GM19193 (cell line): ENCODE data around the gene PLP2.
A peak's percentile ranks its signal among the peaks of the same experiment; 100 is the strongest.

ENCODE experiments used
- POLR2A ChIP-seq: IDR thresholded peaks from 4 replicates; pipeline ENCODE4 v1.6.1; 2011; ENCODE audit not compliant: insufficient read depth, insufficient read length; ENCODE audit errors: extremely low read depth

Gene PLP2

DNA sequence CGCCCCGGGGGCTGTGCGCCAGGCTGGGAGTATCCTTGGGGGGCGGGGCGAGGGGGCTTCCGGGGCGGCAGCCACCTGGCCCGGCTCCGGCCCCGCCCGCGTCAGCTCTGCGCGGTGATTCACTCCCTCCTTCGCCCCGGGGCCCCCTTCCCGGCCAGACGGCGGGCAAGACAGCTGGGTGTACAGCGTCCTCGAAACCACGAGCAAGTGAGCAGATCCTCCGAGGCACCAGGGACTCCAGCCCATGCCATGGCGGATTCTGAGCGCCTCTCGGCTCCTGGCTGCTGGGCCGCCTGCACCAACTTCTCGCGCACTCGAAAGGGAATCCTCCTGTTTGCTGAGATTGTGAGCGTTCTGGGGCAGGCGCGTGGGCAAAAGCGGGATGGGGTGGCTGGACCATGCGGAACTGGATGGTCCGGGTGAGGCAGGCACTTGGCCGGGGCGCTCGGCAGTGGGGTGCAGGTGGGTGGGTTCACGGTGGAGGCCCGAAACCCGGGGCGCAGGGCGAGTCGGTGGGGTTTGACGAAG, at the start of gene PLP2:
Gene PLP2 (plus strand): TSS at position 147 of the 528 bp plus-strand sequence. CDS start 103 bp downstream, at position 250.
- TF ChIP-seq POLR2A = peak; percentile 58

GRCh38 chrX:49122499-49122898, 49.2 kb upstream of the PLP2 start:
- TF ChIP-seq POLR2A = no peak

GRCh38 chrX:49129427-49129826, 42.3 kb upstream of the PLP2 start:
- TF ChIP-seq POLR2A = no peak

DNA sequence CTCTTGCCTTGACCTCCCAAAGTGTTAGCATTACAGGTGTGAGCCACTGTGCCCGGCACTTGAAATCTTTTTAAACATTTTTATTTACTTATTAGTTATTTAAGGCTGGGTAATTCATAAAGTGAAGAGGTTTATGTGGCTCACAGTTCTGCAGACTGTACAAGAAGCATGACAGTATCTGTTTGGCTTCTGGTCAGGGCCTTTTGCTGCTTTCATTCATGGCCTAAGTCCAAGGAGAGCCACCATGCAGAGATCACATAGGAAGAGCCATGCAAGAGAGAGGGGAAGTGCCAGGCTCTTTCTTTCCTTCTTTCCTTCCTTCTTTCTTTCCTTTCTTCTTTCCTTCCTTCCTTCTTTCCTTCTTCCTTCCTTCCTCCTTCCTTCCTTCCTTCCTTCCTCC, 37.9 kb upstream of the PLP2 start:
- no peak for TF ChIP-seq POLR2A

DNA sequence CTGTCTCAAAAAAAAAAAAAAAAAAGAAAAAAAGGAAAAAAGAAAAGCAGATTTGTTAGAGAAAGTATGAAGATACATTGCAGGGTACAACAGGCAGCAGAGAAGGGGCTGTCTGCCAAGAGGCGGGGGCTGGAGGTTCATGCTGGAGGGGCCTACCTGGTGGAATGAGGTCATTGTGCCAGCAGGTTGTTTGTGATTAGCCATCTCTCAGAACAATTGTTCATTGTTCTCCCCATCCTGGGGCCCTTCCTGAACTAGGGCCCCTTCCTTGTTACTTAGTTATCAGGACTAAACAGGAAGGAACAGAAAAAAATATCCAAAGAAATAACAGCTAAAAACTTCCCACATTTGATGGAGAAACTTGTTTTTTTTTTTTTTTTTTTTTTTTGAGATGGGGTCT, 34.2 kb upstream of the PLP2 start:
- TF ChIP-seq POLR2A = no peak

DNA sequence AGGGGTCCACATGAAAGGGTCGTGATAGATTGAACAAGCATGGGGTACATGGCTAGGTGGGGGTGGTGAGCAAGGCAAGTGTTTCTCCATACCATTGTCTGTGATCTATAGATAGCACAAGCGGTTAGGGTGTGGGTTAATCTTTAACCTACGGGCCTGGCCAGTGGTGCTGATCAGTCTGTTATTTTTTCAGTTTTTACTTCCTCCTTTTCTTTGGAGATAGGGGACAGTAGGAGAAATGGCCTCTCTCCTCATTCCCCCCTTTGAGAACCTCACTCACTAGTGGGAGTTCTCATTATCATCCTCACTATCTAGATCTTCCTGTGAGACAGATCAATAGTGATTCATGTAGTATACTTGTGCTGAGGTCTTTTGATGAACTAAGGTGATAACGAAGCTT, 32.0 kb upstream of the PLP2 start:
- TF ChIP-seq POLR2A = no peak

GRCh38 chrX:49147282-49147681, 24.4 kb upstream of the PLP2 start:
- no peak for TF ChIP-seq POLR2A

DNA sequence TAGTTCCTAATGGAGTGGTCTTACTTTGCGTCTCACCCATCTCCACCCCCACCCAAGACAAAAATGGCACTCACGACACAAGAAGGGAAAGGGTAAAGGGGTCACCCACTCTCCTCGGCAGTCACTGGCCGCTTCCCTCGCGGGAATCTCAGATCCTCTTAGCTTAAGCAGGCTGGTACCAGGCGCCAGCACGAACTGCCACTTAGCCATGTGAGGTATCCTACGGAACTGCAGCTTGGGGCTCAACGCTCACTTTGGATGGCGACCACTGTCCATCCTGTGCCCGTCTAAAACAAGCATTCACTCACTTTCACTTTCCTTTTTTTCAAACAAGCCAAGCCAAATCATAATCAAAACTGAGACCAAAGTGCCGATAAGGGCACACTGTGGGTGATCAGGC, 23.8 kb upstream of the PLP2 start:
- TF ChIP-seq POLR2A = no peak

DNA sequence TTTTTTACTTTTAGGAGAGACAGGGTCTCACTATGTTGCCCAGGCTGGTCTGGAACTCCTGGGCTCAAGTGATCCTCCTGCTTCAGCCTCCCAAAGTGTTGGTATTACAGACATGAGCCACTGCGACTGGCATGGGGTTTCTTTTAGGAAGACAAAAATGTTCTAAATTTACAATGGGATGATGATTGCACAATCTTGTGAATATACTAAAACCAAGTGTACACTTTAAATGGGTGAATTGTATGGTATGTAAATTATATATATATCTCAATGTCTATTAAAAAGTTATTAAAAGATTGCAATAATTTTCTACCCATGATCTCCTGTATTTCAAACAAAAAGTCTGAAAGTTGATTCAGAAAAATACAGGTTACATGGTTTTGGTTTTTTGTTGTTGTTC, 18.2 kb upstream of the PLP2 start:
- no peak for TF ChIP-seq POLR2A

- TF ChIP-seq POLR2A = no peak
Measured at GRCh38 chrX:49155243-49155899, 16.3 kb upstream of the PLP2 start.

DNA sequence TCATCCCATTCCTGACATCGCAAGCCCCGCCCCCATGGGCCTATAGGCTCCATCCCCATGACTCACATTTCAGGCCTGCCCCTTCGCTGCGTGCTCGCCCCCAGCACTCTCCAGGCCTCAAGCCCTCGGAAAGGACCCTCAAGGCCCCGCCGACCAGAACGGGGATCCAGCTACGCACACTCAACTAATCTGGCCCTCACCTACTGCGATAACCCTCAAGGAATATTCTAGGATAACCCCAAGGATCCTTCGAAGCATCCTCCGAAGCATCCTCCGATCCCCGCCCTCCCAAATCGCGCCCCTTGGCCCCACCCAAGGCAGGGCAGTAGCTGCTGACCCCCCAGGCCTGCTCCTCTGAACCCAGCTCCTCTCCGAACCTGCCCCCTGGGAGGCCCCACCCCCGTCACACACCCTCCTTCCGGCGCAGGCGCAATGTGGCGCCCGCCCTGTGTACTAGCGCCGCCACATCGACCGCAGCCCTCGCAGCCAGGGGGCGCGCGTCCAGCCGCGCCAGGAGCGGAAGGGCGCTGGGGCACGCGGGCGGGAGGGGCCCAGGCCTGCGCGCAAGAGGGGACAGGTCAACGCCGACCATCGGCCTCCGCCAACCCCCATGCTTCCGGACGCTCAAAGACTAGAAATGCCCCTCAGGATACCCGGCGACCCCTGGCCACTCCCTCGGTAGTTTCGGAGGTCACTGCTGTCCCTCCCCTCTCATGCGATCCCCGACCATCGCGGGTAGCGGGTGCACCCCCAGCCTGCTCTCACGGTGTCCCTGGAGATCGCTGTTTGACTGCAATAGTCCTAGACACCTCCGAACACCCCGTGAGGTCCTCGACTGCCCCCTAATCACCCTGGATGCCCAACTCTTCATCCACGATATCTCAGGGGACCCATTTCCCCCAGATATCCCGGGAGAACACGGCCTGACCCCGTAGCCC, 15.5 kb upstream of the PLP2 start:
- peak; percentile 38 for TF ChIP-seq POLR2A

DNA sequence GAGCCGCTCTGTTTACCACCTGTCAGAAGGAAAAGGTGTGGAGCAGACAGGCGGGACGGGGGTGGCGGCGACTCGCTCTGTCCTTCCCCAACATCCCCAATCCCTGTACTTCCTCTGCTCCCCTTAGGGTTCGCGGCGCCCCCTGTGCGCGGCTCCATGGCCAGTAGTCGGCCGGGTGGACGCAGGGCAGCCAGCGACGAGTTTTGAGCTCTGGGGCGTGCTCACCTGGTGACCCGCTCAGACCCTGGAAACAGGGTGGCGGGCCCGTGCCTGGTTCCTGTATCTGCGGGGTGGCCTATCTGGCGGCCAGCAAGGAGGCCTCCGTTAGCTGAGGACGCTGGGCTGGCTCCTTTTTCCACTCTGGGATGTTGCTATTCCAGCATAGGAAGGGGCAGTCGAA, 14.5 kb upstream of the PLP2 start:
- no peak for TF ChIP-seq POLR2A

DNA sequence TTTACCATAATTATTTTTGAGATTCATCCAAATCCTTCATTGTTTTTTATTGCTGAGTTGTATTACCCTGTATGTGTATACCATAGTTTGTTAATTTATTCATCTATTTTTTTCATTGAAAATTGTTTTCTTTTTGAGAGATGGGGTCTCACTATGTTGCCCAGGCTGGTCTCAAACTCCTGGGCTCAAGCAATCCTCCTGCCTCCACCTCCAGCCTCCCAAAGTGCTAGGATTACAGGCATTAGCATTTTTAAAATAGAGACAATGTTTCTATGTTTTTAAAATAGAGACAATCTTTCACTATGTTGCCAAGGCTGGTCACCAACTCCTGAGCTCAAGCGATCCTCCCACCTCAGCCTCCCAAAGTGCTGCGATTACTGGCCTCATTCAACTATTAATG, 10.8 kb upstream of the PLP2 start:
- no peak for TF ChIP-seq POLR2A

- TF ChIP-seq POLR2A = no peak
Measured at GRCh38 chrX:49161632-49162031, 10.1 kb upstream of the PLP2 start.

GRCh38 chrX:49162620-49163019, 9.1 kb upstream of the PLP2 start, which contains the start of gene MAGIX:
Gene MAGIX, plus strand, starts transcription at chrX:49162758. Its CDS starts 132 bp downstream, at chrX:49162890.
- no peak for TF ChIP-seq POLR2A

- peak; percentile 49 for TF ChIP-seq POLR2A
Measured at GRCh38 chrX:49163555-49164419, 7.9 kb upstream of the PLP2 start.
